ENCODE results near the gene DAP. TPM values are rescaled to one million over a fixed set of nuclear protein-coding genes. Genes with fewer than 3 reads are reported as not detected.

Gene DAP
- total RNA-seq, 2 experiments from 2014 or later: 42.5 to 45.3 TPM

DNA sequence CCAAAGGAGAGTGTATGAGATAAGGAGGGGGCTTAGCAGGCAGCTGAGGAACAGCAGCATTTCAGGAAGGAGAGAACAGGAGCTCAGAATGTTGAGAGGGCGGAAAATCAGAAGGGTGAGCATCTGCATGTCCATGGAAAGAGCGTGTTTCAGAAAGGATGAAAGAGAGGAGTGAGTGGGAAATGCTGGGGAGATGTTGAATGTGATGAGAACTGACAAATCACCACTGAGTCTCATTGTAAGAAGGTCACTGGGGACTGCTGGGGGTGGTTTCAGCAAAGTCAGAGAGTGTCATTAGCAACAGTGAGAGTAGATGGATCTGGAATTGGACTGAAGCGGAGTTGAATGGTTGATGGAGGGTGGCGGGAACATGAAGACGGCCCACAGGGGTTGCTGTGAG is 131.4 kb downstream of the DAP start:
- Mint-ChIP-seq H3K27ac (no peak overlapping the region), H3K4me3 (no peak overlapping the region), H3K36me3 (ENCODE audit: low read depth) (peaks cover 16% of the 10 kb centered on the region), H3K27me3 (peaks cover 6% of the 10 kb centered on the region), H3K4me1 (ENCODE audit: low read depth) (peaks cover 66% of the 10 kb centered on the region), H3K9me3 (peaks cover 4% of the 10 kb centered on the region)
- no peak for TF ChIP-seq CTCF (IDR thresholded peaks at IDR 0.05)
- intact Hi-C loops (cut with micrococcal nuclease): loop anchor here (5.0 to 10.0 kb wide), 4 partner anchors 62 to 345 kb away; partner anchors contain the start of gene DAP
- ATAC-seq (no peak), DNase-seq (no peak)
- ChIA-PET CTCF (interaction anchor here (0.8 to 5.0 kb wide), 7 partner anchors 63 to 187 kb away, joined by 3 to 89 read pairs (median 4); no protein-coding TSS in a partner anchor), POLR2A (interaction anchor here (0.8 kb wide), 1 partner anchor 100 kb away, joined by 3 read pairs; no protein-coding TSS in a partner anchor)

Other genes with a start within 250 kb of the DAP start
- gene ANKRD33B, start 197.2 kb downstream of the DAP start, total RNA-seq: 10 to 100 TPM; 13.6 to 13.8 TPM